Hematopoietic multipotent progenitor cell treated with erythropoietin and hydrocortisone succinate and interleukin-3 and kit ligand, for 6 days (in vitro differentiated cells): ENCODE results near the gene NFATC2.

Experiments used
- DNase-seq: peaks from one replicate; pipeline ENCODE4 v3.0.0-alpha.2; 2015

Gene NFATC2

DNA sequence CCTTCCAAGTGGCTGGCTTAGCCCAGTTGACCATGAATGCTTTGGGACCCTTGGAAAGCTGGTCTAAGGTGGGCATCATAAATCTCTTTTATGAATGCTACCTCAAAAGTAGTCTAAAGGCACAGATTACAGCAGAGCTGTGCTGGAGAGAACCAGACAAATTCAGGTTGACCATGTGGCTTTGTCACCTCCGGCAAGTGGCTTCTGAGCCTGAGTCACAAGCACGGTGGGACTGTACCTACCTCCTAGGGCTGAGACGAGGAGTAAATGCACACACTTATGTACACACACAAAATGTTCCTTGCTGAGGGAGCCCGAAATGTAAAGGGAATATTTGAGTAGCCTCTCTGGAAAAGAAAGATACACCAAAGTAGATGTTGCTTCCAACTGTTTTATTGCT, 155.9 kb downstream of the NFATC2 start:
- DNase-seq: no peak

GRCh38 chr20:51385646-51386530, 156.6 kb downstream of the NFATC2 start:
- peak; percentile 55 for DNase-seq

GRCh38 chr20:51384875-51385274, 157.6 kb downstream of the NFATC2 start:
- no peak for DNase-seq

DNA sequence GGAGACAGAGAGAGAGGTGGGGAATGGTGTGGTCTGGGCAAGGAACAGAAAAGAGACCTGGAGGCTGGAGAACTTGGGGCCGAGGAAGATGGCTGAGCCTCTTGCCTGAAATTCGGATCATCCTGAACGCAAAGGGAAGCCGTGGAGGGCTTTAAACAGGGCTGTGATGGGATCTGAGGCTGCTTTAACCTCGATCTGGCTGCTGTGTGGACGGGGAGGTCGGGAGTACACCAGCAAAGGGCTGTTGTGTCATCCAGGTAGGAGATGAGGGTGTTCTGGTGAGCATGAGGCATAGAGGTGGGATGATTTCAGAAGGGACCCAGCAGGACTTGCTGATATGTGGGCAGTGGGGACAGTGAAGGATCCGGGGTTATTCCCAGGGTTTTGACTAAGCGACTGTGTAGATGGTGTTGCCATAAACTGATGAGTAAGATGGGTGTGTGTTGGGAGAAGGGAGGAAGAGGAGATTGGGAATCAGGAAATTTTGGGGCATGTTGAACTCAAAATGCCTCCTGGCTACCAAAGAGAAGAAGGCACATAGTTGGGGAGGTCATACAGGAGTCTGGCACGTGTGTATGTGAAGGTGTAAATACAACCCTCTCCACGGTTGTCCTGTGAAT, 158.5 kb downstream of the NFATC2 start:
- DNase-seq: no peak

GRCh38 chr20:51382986-51383821, 159.3 kb downstream of the NFATC2 start:
- DNase-seq: no peak

- no peak for DNase-seq
Observed at GRCh38 chr20:51382111-51382985, 160.2 kb downstream of the NFATC2 start.

GRCh38 chr20:51381557-51381956, 161.0 kb downstream of the NFATC2 start:
- no peak for DNase-seq

DNA sequence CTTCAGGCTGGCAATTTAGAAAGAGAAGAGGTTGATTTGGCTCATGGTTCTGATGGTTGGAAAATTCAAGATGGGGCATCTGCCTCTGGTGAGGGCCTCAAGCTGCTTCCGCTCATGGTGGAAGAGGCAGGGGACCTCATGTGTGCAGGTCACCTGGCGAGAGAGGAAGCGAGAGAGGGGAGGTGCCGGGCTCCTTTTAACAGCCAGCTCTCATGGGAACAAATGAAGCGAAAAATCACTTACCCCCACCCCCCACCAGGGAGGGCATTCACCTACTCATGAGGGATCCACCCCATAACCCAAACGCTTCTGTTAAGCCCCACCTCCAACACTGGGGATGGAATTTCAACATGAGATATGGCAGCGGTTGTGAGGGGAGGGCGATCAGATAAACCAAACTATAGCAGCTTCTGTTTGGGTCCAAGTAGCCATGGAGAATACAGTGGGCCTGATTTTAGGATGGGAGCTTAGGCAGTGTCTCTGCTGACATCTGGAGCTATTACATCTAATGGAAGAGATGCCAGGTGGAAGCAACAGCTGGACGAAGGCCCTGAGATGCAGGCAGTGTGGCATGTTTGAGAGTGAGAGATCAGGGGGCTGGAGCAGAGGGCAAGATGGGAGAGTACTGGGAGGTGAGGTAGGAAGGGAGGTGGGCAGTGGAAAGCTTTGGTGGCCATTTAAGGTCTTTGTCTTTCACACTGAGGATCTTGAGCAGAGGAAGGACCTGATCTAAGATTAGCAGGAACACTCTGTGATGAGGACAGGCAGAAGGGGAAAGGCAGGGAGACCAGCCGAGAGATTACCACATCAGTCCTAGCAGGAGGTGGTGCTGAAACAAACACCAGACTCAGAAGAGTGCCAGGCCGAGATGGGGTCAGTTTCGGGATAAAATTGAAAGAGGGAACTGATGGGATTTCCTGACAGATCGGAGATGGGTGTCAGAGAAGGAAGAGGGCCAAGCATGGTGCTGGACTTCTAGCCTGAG, 161.8 kb downstream of the NFATC2 start:
- peak; percentile 41 for DNase-seq

DNA sequence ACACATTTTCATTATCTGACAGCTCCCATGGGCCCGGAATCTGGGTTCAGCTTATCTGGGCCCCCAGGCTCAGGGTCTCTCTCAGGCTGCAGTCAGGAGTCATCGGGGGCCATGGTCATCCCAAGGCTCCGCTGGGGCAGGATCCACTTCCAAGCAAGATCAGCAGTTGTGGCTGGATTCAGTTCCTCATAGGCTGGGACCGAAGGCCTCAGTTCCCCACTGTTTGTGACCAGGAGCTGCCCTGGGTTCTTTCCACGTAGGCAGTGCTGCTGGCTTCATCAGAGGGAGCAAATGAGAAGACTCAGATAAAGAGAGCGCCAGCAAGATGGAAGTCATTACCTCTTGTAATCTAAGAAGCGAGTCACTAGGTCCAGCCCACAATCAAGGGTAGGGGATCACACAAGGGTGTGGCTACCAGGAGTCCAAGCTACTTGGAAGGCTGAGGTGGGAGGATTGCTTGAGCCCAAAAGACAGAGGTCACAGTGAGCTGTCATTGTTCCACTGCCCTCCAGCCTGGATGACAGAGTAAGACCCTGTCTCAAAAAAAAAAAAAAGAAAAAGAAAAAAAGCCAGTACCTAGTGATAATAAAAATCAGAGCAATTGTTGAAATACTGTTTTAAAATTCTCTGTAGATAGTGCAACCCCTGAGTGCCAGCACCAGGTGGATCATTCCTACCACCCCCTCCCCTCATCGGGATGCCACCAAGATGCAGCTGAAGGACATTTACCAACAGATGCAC, 162.7 kb downstream of the NFATC2 start:
- peak; percentile 60 for DNase-seq

DNA sequence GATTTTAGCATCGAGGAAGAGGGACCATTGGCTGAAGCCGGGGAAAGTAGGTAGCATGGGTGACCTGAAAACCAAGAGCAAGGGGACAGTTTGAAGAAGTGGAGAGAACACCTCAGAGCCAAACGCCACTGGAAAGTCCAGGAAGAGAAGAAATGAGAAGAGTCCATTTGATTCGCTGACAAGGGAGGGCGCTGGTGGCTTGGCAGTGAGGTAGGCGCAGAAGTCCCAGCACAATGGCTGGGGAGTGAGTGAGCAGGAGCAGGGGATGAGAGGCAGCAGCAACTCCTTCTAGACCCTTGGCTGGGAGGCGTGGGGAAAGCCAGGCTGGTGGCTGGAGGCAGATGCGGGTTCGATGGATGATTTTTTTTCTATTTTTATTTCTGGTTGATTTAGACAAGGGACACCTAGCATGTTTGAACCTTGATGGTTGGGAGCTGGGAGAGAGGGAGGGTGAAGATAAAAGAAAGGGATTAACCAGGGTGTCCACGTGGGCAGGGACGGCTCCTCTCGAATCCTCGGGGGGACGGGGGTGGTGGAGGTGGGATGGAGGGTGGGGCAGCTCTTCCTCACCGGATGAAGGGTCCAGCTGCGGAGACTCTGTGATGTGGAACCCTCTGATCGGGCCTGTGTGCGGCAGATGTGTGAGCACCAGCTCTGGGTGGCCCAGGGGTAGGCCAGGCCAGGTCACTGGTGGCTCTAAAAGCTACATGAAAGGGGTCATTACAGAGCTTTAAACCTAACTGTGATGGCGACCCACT, 164.2 kb downstream of the NFATC2 start:
- DNase-seq: no peak

DNA sequence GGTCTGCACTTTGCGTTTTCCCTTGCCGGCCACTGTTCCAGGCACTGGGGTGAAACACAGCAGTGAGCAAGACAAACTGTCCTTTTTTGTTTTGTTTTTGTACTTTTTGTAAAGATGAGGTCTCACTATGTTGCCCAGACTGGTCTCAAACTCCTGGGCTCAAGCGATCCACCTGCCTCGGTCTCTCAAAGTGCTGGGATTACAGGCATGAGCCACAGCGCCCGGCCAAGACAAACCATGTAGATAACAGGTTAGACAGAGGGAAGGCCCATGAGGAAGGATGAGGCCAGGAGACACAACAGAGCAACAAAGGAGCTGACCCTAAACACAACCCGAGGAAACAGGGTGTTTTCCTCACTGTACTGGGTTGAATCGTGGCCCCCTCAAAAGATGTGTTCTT, 165.4 kb downstream of the NFATC2 start:
- no peak for DNase-seq

DNA sequence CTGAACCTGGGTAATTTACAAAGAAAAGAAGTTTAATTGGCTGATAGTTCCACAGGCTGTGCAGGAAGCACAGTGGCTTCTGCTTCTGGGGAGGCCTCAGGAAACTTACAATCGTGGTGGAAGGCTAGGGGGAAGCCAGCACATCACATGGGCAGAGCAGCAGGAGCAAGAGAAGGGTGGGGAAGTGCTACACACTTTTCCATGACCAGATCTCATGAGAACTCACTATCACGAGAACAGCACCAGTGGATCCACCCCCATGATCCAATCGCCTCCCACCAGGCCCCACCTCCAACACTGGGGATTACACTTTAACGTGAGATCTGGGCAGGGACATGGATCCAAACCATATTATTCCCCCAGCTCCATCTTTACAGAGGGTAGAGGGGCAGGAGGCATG, 166.4 kb downstream of the NFATC2 start:
- peak; percentile 65 for DNase-seq

DNA sequence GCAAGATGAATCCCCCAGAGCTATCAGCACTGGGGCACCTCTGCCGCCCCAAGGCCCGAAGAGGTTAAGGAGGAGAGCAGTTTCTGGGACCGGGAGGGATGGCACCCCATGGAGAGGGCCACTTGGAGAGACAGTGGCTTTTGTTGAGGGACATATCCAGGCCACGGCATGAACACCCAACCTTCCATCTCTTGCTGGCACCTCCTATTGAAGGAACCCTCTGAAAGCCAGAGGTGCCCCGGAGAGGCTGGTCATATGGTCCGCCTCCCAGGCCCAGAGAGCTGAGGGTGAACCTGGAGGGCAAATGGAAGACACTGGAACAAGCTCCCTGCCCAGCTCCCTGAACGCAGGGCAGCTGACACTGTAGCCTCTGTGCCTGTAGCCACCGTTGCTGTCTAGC, 167.0 kb downstream of the NFATC2 start:
- DNase-seq: no peak

DNA sequence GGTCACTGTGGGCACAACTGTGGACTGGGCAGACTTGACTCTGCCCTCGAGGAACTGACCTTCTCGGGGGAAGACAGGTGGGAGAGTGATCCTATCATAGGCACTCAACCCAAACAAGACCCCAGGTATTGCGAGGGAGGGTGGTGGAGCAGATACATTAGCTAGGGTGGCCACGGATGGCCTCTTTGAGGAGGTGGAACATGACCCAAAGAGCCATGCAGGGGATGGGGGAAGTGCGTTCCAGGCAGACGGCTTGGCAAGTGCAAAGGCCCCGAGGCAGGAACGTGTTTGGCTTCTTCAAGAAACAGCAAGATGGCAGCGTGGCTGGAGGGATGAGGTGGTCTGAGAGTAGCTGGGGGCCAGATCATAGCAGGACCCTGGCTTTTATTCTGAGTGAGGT, 167.6 kb downstream of the NFATC2 start:
- no peak for DNase-seq

GRCh38 chr20:51374456-51374830, 168.1 kb downstream of the NFATC2 start:
- DNase-seq: peak; percentile 68

GRCh38 chr20:51373713-51374455, 168.6 kb downstream of the NFATC2 start:
- DNase-seq: peak; percentile 94

DNA sequence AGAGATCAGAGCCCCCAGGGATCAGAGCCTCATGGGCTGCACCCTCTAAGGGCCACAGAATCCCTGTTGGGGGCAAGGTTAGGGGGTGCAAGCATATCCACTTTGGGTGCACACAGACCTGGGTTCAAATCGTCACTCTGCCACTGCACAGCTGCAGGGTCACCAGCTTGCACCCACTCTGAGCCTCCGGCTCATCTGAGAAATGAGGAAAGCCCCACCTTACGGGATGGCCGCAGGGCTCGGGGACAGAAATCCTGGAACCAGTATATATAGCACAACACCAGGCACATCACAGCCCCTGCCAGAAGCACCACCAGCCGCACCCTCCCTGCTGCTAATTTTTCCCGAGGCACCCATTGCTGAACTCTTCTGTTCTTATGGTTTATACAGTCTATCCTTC, 169.6 kb downstream of the NFATC2 start:
- DNase-seq: no peak

DNA sequence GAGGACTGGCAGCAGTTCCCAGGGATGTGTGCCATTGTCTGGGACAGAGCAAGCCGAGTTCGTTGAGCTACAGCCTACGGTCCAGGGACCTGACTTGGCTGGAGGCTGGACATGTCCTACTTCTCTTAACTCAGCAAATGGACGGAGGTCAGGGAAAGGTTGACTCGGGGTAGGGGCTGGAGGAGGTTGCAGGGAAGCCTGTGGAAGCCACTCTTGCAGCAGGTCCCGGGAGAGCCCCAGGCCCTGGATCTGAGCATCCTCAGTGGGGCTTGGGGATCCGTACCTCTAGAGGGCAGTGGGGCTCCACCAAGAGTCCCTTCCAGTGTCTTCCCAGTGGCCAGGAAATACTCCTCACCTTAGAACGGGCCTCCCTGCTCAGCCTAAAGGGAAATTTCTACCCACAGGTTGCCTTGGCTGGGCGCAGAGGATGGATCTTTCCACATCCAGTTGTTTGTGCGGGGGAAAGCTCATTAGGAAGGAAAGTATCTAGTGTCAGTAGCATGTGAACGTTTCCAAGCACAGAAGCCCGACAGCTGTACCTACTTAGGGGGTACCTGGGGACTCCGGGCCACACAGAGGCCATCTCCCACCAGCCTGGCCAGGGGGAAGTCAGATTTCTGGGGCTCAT, 170.2 kb downstream of the NFATC2 start:
- peak; percentile 84 for DNase-seq

DNA sequence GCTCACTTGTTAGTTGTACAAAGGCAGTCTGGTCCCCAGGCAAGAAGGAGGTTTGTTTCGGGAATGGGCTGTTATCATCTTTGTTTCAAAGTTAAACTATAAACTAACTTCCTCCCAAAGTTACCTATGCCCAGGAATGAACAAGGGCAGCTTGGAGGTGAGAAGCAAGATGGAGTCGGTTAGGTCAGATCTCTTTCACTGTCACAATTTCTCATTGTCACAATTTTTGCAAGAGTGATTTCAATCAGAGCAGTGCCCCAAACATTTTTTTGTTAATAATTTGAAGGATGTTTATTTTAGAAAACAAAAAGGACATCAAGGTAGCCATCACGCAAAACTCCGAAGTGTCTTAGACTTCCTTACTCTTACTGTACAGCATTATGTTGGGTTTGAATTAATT, 170.8 kb downstream of the NFATC2 start:
- DNase-seq: no peak
